ENCODE results near the gene BAX. TPM values are rescaled to one million over a fixed set of nuclear protein-coding genes. Genes with fewer than 3 reads are reported as not detected.

The BAX gene
- total RNA-seq, 1 donor from 2014 or later = 171 TPM

DNA sequence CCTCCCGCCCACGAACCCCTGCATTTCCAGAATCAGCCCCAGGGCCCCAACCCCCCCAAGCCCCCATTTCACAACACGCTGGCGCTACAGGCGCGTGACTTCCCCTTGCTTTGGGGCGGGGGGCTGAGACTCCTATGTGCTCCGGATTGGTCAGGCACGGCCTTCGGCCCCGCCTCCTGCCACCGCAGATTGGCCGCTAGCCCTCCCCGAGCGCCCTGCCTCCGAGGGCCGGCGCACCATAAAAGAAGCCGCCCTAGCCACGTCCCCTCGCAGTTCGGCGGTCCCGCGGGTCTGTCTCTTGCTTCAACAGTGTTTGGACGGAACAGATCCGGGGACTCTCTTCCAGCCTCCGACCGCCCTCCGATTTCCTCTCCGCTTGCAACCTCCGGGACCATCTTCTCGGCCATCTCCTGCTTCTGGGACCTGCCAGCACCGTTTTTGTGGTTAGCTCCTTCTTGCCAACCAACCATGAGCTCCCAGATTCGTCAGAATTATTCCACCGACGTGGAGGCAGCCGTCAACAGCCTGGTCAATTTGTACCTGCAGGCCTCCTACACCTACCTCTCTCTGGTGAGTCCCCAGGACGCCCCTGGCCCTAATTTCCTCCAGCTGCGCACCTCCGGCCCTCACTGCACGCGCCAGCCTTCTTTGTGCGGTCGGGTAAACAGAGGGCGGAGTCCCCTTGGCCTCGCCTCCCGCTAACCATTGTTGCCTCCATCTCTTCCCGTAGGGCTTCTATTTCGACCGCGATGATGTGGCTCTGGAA, 10.5 kb downstream of the BAX start, which contains the start of gene FTL:
Gene FTL (plus strand): TSS at position 270 of the 766 bp plus-strand sequence. CDS start 199 bp downstream, at position 469.
- H3K27ac Mint-ChIP-seq (ENCODE audit: unreplicated experiment) = peak within 1 kb of the TSS; percentile 99
- no peaks in the 10 kb centered on the region for H3K9me3 Mint-ChIP-seq
- H3K4me3 Mint-ChIP-seq = peak within 1 kb of the TSS; percentile 99
- peaks cover 21% of the 10 kb centered on the region for H3K27me3 Mint-ChIP-seq (ENCODE audit: low read depth)
- peak; percentile 90 for DNase-seq (ENCODE audit: low read depth, low spot score)
- H3K36me3 Mint-ChIP-seq (ENCODE audit: low read depth) = peaks cover 24% of the 10 kb centered on the region
- peaks cover 58% of the 10 kb centered on the region for H3K4me1 Mint-ChIP-seq
- no peak for TF ChIP-seq CTCF (conservative IDR thresholded peaks at IDR 0.05)

- Mint-ChIP-seq H3K4me1 (peaks cover 60% of the 10 kb centered on the region), H3K27me3 (ENCODE audit: low read depth) (peaks cover 21% of the 10 kb centered on the region), H3K9me3 (no peaks in the 10 kb centered on the region), H3K4me3 (peak overlapping the region; percentile 99), H3K36me3 (ENCODE audit: low read depth) (peaks cover 23% of the 10 kb centered on the region), H3K27ac (ENCODE audit: unreplicated experiment) (peak overlapping the region; percentile 99)
- peak; percentile 81 for DNase-seq (ENCODE audit: low read depth, low spot score)
- no peak for TF ChIP-seq CTCF (conservative IDR thresholded peaks at IDR 0.05)
Measured at GRCh38 chr19:48965806-48966540, 11.3 kb downstream of the BAX start.

DNA sequence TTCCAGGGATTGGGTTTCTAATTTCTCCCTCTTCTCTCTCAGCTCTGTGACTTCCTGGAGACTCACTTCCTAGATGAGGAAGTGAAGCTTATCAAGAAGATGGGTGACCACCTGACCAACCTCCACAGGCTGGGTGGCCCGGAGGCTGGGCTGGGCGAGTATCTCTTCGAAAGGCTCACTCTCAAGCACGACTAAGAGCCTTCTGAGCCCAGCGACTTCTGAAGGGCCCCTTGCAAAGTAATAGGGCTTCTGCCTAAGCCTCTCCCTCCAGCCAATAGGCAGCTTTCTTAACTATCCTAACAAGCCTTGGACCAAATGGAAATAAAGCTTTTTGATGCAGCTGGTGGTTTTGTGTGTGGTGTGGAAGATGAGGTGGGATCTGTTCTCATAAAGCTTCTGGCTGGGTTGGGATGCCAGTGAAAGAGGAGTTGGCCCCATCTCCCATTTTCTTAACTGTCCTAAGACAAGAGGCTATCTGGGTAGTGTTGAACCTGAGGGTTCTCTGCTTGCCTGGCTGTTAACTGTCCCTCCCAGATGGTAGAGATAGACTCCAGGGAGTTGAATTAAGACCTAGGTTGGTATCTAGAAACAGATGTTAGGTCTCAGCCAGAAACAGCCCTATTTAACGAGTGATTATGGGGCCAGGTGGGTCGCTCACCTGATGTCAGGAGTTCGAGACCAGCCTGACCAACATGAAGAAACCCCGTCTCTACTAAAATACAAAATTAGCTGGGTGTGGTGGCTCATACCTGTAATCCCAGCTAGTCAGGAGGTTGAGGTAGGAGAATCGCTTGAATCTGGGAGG, 12.1 kb downstream of the BAX start:
- DNase-seq (ENCODE audit: low read depth, low spot score) = no peak
- H3K9me3 Mint-ChIP-seq = no peaks in the 10 kb centered on the region
- TF ChIP-seq CTCF (conservative IDR thresholded peaks at IDR 0.05) = no peak
- peaks cover 21% of the 10 kb centered on the region for H3K27me3 Mint-ChIP-seq (ENCODE audit: low read depth)
- H3K27ac Mint-ChIP-seq (ENCODE audit: unreplicated experiment) = peak overlapping the region; percentile 99
- H3K4me3 Mint-ChIP-seq = peak overlapping the region; percentile 99
- peaks cover 57% of the 10 kb centered on the region for H3K4me1 Mint-ChIP-seq
- peaks cover 18% of the 10 kb centered on the region for H3K36me3 Mint-ChIP-seq (ENCODE audit: low read depth)

DNA sequence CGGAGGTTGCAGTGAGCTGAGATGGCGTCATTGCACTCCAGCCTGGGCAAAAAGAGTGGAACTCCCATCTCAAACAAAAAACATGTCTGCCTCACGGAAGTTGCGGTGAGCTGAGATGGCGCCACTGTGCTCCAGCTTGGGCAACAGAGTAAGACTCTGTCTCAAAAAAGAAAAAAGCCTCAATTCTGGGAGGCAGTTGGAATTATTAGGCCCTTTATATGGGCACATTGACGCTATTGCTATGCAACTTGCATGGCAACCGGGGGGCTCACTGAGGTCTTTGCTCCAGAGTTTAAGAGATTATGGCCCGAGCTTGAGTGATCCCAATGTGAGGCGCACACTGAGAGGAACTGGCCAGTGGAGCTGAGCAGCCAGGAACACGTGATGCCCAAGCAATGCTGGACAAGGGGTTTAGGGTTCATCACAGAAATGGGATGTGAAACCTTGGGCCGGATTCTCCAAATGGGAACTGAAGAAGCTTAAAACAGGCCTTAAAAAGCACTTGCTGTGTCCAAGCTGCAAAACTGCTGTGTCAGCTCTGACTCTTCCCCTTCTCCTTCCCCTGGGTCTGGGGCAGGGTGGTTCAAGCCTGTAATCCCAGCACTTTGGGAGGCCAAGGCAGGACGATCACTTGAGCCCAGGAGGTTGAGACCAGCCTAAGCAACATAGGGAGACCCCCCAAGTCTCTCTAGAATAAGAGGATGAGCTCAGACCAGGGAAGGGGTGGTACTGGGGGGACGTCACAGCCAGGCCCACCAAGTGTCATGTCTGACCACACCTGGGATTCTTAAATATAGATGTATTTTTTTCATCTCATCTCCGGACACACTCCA, 12.9 kb downstream of the BAX start:
- Mint-ChIP-seq H3K36me3 (ENCODE audit: low read depth) (peaks cover 18% of the 10 kb centered on the region), H3K4me1 (peaks cover 50% of the 10 kb centered on the region), H3K4me3 (peak overlapping the region; percentile 99), H3K9me3 (no peaks in the 10 kb centered on the region), H3K27ac (ENCODE audit: unreplicated experiment) (peak overlapping the region; percentile 84), H3K27me3 (ENCODE audit: low read depth) (peaks cover 21% of the 10 kb centered on the region)
- DNase-seq (ENCODE audit: low read depth, low spot score) = no peak
- TF ChIP-seq CTCF (conservative IDR thresholded peaks at IDR 0.05) = no peak
